Vagina (tissue), 2 donors: ENCODE measurements around the gene RBP2.

Source experiments
- POLR2A ChIP-seq, 2 donors: fragments of 450-650 bp; IDR thresholded peaks; one replicate each; pipeline ENCODE4 v1.6.1; 2017; ENCODE audit warnings: antibody characterized with exemption in 2 of 2, mild to moderate bottlenecking in 2 of 2, moderate library complexity in 2 of 2
- POLR2AphosphoS5 ChIP-seq, 2 donors: sonication (generic); formaldehyde crosslinking; IDR thresholded peaks; one replicate each; pipeline ENCODE4 v1.9.0; 2017; ENCODE audit warnings: antibody characterized with exemption in 2 of 2, mild to moderate bottlenecking in 2 of 2, low read depth in 1 of 2; ENCODE audit not compliant: insufficient read depth in 1 of 2
- TF ChIP-seq, protein P1 (sequence below), 3 experiments: fragments of 450-650 bp in 2 of 3; fragments of 200-600 bp in 1 of 3; sonication (generic) in 1 of 3; IDR thresholded peaks; one replicate each; pipeline ENCODE4 v1.5.1; 2017 to 2019; ENCODE audit warnings: antibody characterized with exemption in 3 of 3, mild to moderate bottlenecking in 2 of 3, moderate library complexity in 2 of 3

GRCh38 chr3:139421460-139421859 is 54.9 kb downstream of the RBP2 start:
- TF ChIP-seq, protein P1, sequence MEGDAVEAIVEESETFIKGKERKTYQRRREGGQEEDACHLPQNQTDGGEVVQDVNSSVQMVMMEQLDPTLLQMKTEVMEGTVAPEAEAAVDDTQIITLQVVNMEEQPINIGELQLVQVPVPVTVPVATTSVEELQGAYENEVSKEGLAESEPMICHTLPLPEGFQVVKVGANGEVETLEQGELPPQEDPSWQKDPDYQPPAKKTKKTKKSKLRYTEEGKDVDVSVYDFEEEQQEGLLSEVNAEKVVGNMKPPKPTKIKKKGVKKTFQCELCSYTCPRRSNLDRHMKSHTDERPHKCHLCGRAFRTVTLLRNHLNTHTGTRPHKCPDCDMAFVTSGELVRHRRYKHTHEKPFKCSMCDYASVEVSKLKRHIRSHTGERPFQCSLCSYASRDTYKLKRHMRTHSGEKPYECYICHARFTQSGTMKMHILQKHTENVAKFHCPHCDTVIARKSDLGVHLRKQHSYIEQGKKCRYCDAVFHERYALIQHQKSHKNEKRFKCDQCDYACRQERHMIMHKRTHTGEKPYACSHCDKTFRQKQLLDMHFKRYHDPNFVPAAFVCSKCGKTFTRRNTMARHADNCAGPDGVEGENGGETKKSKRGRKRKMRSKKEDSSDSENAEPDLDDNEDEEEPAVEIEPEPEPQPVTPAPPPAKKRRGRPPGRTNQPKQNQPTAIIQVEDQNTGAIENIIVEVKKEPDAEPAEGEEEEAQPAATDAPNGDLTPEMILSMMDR (IDR thresholded peaks at IDR 0.05): no peak
- TF ChIP-seq POLR2A (IDR thresholded peaks at IDR 0.05): no peak
- TF ChIP-seq POLR2AphosphoS5 (IDR thresholded peaks at IDR 0.05; ENCODE audit: insufficient read depth in 1 of 2, low read depth in 1 of 2): no peak
